ENCODE data around the gene EHBP1. TPM values are rescaled to one million over a fixed set of nuclear protein-coding genes. Genes with fewer than 3 reads are reported as not detected.
"Not testable (repeated sequence)": the region's sequence is repeated elsewhere in the genome, so short reads cannot be mapped to it uniquely, and the experiment has no call there.

Gene EHBP1
- total and polyA plus RNA-seq, 7 donors: 3.9 to 20.2 (median 14.3) TPM

DNA sequence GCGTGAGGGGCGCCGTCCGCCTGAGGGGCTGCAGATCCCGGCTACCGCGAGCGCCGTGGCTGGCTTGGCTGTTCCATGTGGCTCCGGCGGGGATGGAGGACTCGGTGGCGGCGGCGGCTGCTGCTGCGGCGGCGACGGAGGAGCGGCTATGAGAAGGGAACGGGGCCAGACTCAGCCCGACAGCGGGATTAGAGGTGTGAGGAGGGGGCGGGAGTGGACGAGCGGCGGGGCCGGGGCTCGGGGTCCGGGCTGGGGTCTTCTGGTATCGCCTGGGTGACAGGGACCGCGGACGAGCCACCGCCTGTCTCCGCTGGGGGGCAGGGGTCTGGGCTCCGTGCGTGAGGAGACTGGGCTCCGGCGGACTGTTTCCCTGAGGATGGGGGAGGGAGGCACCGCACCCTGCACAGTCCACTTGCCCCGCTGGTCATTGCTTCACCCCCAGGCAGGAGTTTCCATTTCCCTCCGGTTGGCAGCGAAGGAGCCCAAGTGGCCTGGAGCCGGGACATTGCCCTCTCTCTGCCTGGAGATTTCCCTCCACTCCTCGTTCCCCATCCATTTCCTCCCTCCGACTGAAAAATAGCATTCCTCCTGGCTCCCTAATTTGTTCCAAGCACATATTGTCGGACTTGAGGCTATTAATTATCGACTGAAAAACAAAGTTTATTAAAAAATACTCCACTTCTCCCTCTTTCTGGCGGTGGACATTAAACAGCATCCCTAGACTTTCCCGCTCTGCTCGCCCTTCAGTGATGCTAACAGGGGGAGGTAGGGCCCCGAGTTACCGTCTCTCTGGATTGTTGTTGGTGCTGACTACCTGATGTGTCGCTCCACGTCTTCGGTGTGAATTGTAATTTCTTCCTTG is 577 bp downstream of the EHBP1 start:
- peak; percentile 61 to 75 (median 63) for ATAC-seq
- 1% methylated on average over 48 to 57 of the region's 57 CpGs for WGBS, 3 donors

DNA sequence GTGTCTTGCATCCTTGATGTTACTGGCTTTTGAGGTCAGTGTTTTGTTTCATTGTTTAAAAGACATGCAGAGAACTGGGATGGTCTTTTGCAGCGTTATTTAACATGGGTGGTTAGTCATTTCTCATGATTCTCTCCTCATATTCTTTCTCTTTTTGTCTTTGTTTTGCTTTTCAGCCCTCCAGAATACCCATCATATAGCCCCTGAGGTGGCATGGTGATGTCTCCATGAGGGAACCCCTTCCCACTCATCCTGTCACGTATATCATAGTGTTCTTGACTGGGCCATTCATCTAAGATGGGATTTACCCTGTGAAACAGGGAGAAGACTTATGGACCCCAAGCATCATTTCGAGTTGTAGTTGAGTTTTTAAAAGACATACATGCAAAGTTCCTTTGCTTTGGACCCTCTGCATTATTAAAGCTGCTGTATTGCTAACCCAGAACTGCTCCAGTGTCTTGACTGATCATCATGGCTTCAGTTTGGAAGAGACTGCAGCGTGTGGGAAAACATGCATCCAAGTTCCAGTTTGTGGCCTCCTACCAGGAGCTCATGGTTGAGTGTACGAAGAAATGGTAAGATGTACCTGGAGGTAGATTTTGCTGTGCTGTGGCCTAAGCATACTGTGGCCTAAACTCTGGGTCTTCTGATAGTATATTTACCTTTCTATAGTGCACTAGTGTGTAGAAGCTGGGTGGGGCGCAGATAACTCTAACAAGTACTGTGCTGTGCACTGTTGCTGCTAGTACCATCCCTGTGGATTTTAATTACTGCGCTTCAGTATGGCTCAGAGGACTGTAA is 1.4 kb downstream of the EHBP1 start:
- no peak for ATAC-seq

More for the DNA sequence above, 577 bp downstream of the EHBP1 start:
- Histone ChIP-seq H3K9me3 (no peaks in the 10 kb centered on the region), H3K4me1 (peaks cover 25% of the 10 kb centered on the region), H3K4me3 (peak overlapping the region; percentile 77), H3K27ac (peak overlapping the region; percentile 81), H3K36me3 (ENCODE audit: insufficient read depth in 1 of 2, low read depth in 1 of 2) (no peaks in the 10 kb centered on the region), H3K27me3 (ENCODE audit: insufficient read depth in 3 of 3, low read length in 2 of 3) (no peaks in the 10 kb centered on the region)
- peak; percentile 74 to 80 for DNase-seq
- intact Hi-C loops (cut with DNase I): loop anchor here (5.0 kb wide), 2 partner anchors 66 to 249 kb away; no protein-coding TSS in a partner anchor
- TF ChIP-seq, protein P1, sequence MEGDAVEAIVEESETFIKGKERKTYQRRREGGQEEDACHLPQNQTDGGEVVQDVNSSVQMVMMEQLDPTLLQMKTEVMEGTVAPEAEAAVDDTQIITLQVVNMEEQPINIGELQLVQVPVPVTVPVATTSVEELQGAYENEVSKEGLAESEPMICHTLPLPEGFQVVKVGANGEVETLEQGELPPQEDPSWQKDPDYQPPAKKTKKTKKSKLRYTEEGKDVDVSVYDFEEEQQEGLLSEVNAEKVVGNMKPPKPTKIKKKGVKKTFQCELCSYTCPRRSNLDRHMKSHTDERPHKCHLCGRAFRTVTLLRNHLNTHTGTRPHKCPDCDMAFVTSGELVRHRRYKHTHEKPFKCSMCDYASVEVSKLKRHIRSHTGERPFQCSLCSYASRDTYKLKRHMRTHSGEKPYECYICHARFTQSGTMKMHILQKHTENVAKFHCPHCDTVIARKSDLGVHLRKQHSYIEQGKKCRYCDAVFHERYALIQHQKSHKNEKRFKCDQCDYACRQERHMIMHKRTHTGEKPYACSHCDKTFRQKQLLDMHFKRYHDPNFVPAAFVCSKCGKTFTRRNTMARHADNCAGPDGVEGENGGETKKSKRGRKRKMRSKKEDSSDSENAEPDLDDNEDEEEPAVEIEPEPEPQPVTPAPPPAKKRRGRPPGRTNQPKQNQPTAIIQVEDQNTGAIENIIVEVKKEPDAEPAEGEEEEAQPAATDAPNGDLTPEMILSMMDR (IDR thresholded peaks at IDR 0.05): peak; percentile 33

DNA sequence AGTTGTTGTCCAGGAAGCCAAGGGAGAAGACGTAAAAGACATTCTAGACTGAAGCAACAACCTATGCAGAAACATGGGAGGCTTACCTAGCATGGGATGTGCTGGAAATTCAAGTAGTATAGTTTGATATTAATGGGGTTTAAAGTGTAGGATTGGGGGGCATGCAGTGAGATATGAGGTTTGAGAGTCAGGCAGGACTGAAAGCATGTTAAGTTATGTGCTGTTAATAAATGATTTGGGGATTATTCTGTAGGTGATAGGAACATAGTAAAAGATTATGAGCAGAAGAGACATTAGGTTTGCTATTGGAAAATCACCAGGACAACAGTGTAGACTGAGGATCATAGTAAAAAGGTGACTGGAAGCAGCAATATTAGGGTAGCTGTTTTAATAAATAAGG is 3.2 kb downstream of the EHBP1 start:
- DNase-seq (no peak), ATAC-seq (no peak)
- Histone ChIP-seq H3K9me3 (no peaks in the 10 kb centered on the region), H3K36me3 (ENCODE audit: insufficient read depth in 1 of 2, low read depth in 1 of 2) (no peaks in the 10 kb centered on the region), H3K27ac (no peak overlapping the region), H3K4me3 (peak overlapping the region; percentile 77), H3K27me3 (ENCODE audit: insufficient read depth in 3 of 3, low read length in 2 of 3) (no peaks in the 10 kb centered on the region), H3K4me1 (peaks cover 25% of the 10 kb centered on the region)
- TF ChIP-seq, protein P1 (IDR thresholded peaks at IDR 0.05): no peak
- intact Hi-C loops (cut with DNase I): loop anchor here (5.0 kb wide), 2 partner anchors 64 to 251 kb away; no protein-coding TSS in a partner anchor
- WGBS, 3 donors: 82 to 91% (median 84%) methylated on average over 1 of the region's 1 CpG

More for the DNA sequence above, 1.4 kb downstream of the EHBP1 start:
- TF ChIP-seq, protein P1 (IDR thresholded peaks at IDR 0.05): no peak
- Histone ChIP-seq H3K27me3 (ENCODE audit: insufficient read depth in 3 of 3, low read length in 2 of 3) (no peaks in the 10 kb centered on the region), H3K27ac (peak overlapping the region; percentile 81), H3K4me1 (peaks cover 25% of the 10 kb centered on the region), H3K9me3 (no peaks in the 10 kb centered on the region), H3K36me3 (ENCODE audit: insufficient read depth in 1 of 2, low read depth in 1 of 2) (no peaks in the 10 kb centered on the region), H3K4me3 (peak overlapping the region; percentile 77)
- 73 to 75% (median 74%) methylated on average over 7 of the region's 7 CpGs for WGBS, 3 donors
- no peak for DNase-seq
- intact Hi-C loops (cut with DNase I): loop anchor here (5.0 kb wide), 2 partner anchors 65 to 250 kb away; no protein-coding TSS in a partner anchor

DNA sequence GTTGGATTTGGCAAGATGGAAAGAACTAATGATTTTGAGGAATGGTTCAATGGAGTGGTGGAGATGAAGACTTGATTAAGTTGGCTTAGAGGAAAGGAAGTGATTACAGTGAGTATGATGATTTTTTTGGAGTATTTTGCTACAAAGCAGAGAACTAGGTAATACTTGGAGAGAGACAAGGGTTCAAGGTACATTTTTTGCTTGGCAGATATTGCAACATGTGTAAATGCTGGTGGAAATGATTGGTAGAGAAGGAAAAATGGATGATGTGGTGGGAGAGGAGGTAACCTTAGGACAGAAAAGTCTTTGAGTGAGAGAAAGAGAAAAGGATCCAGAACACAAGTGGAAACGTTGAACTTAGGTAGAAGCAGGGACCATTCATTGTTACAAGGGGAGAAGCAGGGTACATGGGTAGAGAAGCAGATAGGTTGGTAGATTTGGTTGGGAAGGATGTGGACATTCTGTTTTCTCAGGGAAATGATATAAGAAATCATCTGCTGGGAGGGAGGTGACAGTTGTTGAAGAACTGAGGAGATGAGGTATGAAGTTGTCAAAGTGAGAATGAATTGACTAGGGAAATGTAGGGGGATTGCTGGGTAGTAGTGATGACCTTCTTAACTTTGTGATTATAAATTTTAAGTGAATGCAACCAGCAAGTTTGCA is 6.5 kb downstream of the EHBP1 start:
- ATAC-seq: no peak
- intact Hi-C loops (cut with DNase I): no loop called here
- TF ChIP-seq, protein P1 (IDR thresholded peaks at IDR 0.05): no peak

GRCh38 chr2:62713196-62713595 is 7.7 kb downstream of the EHBP1 start:
- H3K27ac ChIP-seq; H3K9me3 ChIP-seq; intact Hi-C loops (cut with DNase I); H3K36me3 ChIP-seq (ENCODE audit: insufficient read depth in 1 of 2, low read depth in 1 of 2); H3K27me3 ChIP-seq (ENCODE audit: insufficient read depth in 3 of 3, low read length in 2 of 3); H3K4me3 ChIP-seq; DNase-seq; ATAC-seq: not testable (repeated sequence)
- H3K4me1 ChIP-seq: peaks cover 17% of the 10 kb centered on the region
- WGBS, 3 donors: 94 to 98% (median 94%) methylated on average over 3 of the region's 3 CpGs

More for the DNA sequence above, 6.5 kb downstream of the EHBP1 start:
- no peak overlapping the region for H3K4me3 ChIP-seq
- H3K27me3 ChIP-seq (ENCODE audit: insufficient read depth in 3 of 3, low read length in 2 of 3): no peaks in the 10 kb centered on the region
- no peaks in the 10 kb centered on the region for H3K36me3 ChIP-seq (ENCODE audit: insufficient read depth in 1 of 2, low read depth in 1 of 2)
- no peaks in the 10 kb centered on the region for H3K9me3 ChIP-seq
- H3K4me1 ChIP-seq: peaks cover 19% of the 10 kb centered on the region
- no peak for DNase-seq
- WGBS, 3 donors: 86 to 93% (median 89%) methylated on average over 1 of the region's 1 CpG
- no peak overlapping the region for H3K27ac ChIP-seq
